Prostate gland (tissue), 2 donors: Measurements from ENCODE around the gene ENTPD7. TPM values are rescaled to one million over a fixed set of nuclear protein-coding genes. Genes with fewer than 3 reads are reported as not detected.

ENCODE experiments used
- DNase-seq: peaks from one replicate; pipeline ENCODE4 v3.0.0-alpha.2; 2019; ENCODE audit warnings: low spot score
- H3K27ac ChIP-seq, 2 donors: fragments of 200-600 bp; sonication (generic); 2 replicates each; pipeline ENCODE4 v1.5.1; 2017 to 2019
- H3K27me3 ChIP-seq: fragments of 200-600 bp; sonication (generic); replicated peaks from 2 replicates; pipeline ENCODE4 v1.5.1; 2019; ENCODE audit not compliant: insufficient read depth
- H3K36me3 ChIP-seq, 2 donors: fragments of 200-600 bp; sonication (generic); 1 replicate in 1 of 2; 2 replicates in 1 of 2; pipeline versions ENCODE4 v1.5.1 to v1.8.1; 2017 to 2019
- H3K4me1 ChIP-seq: fragments of 200-600 bp; sonication (generic); replicated peaks from 2 replicates; pipeline ENCODE4 v1.5.1; 2019
- H3K4me3 ChIP-seq, 2 donors: fragments of 200-600 bp; sonication (generic); 2 replicates each; pipeline ENCODE4 v1.5.1; 2017 to 2019
- H3K9me3 ChIP-seq: fragments of 200-600 bp; sonication (generic); 2 replicates; pipeline ENCODE4 v1.5.1; 2017
- CTCF ChIP-seq, 4 experiments: fragments of 200-600 bp in 2 of 4; fragments of 450-650 bp in 2 of 4; sonication (generic) in 2 of 4; IDR thresholded peaks; 1 replicate in 3 of 4; 2 replicates in 1 of 4; pipeline ENCODE4 v1.5.1; 2016 to 2019; ENCODE audit warnings: antibody characterized with exemption in 4 of 4, mild to moderate bottlenecking in 2 of 4, moderate library complexity in 2 of 4
- POLR2A ChIP-seq: fragments of 450-650 bp; IDR thresholded peaks from one replicate; pipeline ENCODE4 v1.6.1; 2016; ENCODE audit warnings: antibody characterized with exemption, mild to moderate bottlenecking
- POLR2AphosphoS5 ChIP-seq: sonication (generic); formaldehyde crosslinking; IDR thresholded peaks from one replicate; pipeline ENCODE4 v1.6.1; 2017; ENCODE audit warnings: antibody characterized with exemption
- WGBS: methylation state at CpG from one replicate; pipeline ENCODE4 v1.1.5; 2018; 5-methylcytosine and 5-hydroxymethylcytosine counted together
- intact Hi-C: fragments of 100-400 bp; cut with DNase I; formaldehyde crosslinking; loops from one replicate; pipeline ENCODE4 v1.14.2; 2022
- total RNA-seq, 2 donors: library from RNA; depleted of rRNA; stranded (reverse); fragments of >200 nt; gene quantifications; one replicate each; pipeline ENCODE4 v1.1.0, GENCODE V29; 2016

The ENTPD7 gene
- total RNA-seq, 2 donors from 2014 or later, result 8.1 to 17.4 TPM

- Histone ChIP-seq H3K4me1 (peaks cover 6% of the 10 kb centered on the region), H3K27ac (no peak overlapping the region), H3K4me3 (no peak overlapping the region), H3K27me3 (no peaks in the 10 kb centered on the region), H3K9me3 (no peaks in the 10 kb centered on the region), H3K36me3 (no peaks in the 10 kb centered on the region)
- DNase-seq, result peak; percentile 14
- 36% methylated on average over 1 of the region's 1 CpG for WGBS
- intact Hi-C loops, result no loop called here
- TF ChIP-seq CTCF (IDR thresholded peaks at IDR 0.05), result peak in 1 of 4 experiments; percentile 33
- TF ChIP-seq POLR2AphosphoS5, result no peak
Observed at GRCh38 chr10:99682752-99683151, 23.4 kb downstream of the ENTPD7 start.

- no peak overlapping the region for H3K4me3 ChIP-seq
- H3K4me1 ChIP-seq, result peaks cover 6% of the 10 kb centered on the region
- TF ChIP-seq POLR2AphosphoS5 (no peak), POLR2A (no peak), CTCF (IDR thresholded peaks at IDR 0.05) (no peak)
- H3K27me3 ChIP-seq, result no peaks in the 10 kb centered on the region
- H3K9me3 ChIP-seq, result no peaks in the 10 kb centered on the region
- H3K27ac ChIP-seq, result no peak overlapping the region
- intact Hi-C loops, result no loop called here
- no peak for DNase-seq
- no peaks in the 10 kb centered on the region for H3K36me3 ChIP-seq
- WGBS, result 43% methylated on average over 2 of the region's 2 CpGs
Observed at GRCh38 chr10:99685597-99685967, 26.3 kb downstream of the ENTPD7 start.

- H3K4me1 ChIP-seq, result no peaks in the 10 kb centered on the region
- 94% methylated on average over 1 of the region's 1 CpG for WGBS
- intact Hi-C loops, result no loop called here
- TF ChIP-seq CTCF (IDR thresholded peaks at IDR 0.05) (no peak), POLR2AphosphoS5 (no peak), POLR2A (no peak)
- no peak overlapping the region for H3K4me3 ChIP-seq
- no peak overlapping the region for H3K27ac ChIP-seq
- H3K9me3 ChIP-seq, result no peaks in the 10 kb centered on the region
- H3K27me3 ChIP-seq, result no peaks in the 10 kb centered on the region
- DNase-seq, result no peak
- H3K36me3 ChIP-seq, result no peaks in the 10 kb centered on the region
Observed at GRCh38 chr10:99689461-99689860, 30.2 kb downstream of the ENTPD7 start.

- Histone ChIP-seq H3K27me3 (no peaks in the 10 kb centered on the region), H3K9me3 (no peaks in the 10 kb centered on the region), H3K4me1 (no peaks in the 10 kb centered on the region), H3K4me3 (no peak overlapping the region), H3K27ac (no peak overlapping the region), H3K36me3 (no peaks in the 10 kb centered on the region)
- DNase-seq, result no peak
- WGBS, result 92% methylated on average over 3 of the region's 3 CpGs
- intact Hi-C loops, result no loop called here
- no peak for TF ChIP-seq CTCF (IDR thresholded peaks at IDR 0.05)
- no peak for TF ChIP-seq POLR2A
- TF ChIP-seq POLR2AphosphoS5, result no peak
Observed at GRCh38 chr10:99693933-99694583, 34.7 kb downstream of the ENTPD7 start.

GRCh38 chr10:99695761-99696160, 36.5 kb downstream of the ENTPD7 start:
- intact Hi-C loops, result no loop called here
- WGBS, result 90% methylated on average over 6 of the region's 6 CpGs

More at GRCh38 chr10:99695761-99696160, 36.5 kb downstream of the ENTPD7 start:
- Histone ChIP-seq H3K36me3 (no peaks in the 10 kb centered on the region), H3K4me3 (no peak overlapping the region), H3K9me3 (no peaks in the 10 kb centered on the region), H3K27me3 (no peaks in the 10 kb centered on the region), H3K4me1 (no peaks in the 10 kb centered on the region), H3K27ac (no peak overlapping the region)
- DNase-seq, result no peak
- TF ChIP-seq CTCF (IDR thresholded peaks at IDR 0.05) (no peak), POLR2A (no peak), POLR2AphosphoS5 (no peak)
